GM23248 (cell line): ENCODE data around the gene HNRNPM. TPM values are rescaled to one million over a fixed set of nuclear protein-coding genes. Genes with fewer than 3 reads are reported as not detected.

Source experiments
- DNase-seq: peaks from one replicate; pipeline ENCODE4 v3.0.0-alpha.2; 2015
- H2AFZ ChIP-seq: fragments of 200-600 bp; sonication (generic); 2 replicates; pipeline ENCODE4 v1.6.1; 2016; ENCODE audit warnings: antibody characterized with exemption
- H3F3A ChIP-seq: fragments of 200-600 bp; sonication (generic); 2 replicates; pipeline ENCODE4 v1.6.1; 2016; ENCODE audit warnings: mild to moderate bottlenecking, antibody characterized with exemption, mixed run types; ENCODE audit not compliant: insufficient read depth
- H3K27ac ChIP-seq: fragments of 200-600 bp; sonication (generic); 2 replicates; pipeline ENCODE4 v1.5.1; 2016; ENCODE audit warnings: mild to moderate bottlenecking
- H3K27me3 ChIP-seq: fragments of 200-600 bp; sonication (generic); replicated peaks from 2 replicates; pipeline ENCODE4 v1.6.1; 2016; ENCODE audit warnings: mild to moderate bottlenecking; ENCODE audit not compliant: insufficient read depth
- H3K36me3 ChIP-seq: fragments of 200-600 bp; sonication (generic); 2 replicates; pipeline ENCODE4 v1.6.1; 2016; ENCODE audit warnings: low read depth, mild to moderate bottlenecking
- H3K4me1 ChIP-seq: fragments of 200-600 bp; sonication (generic); 2 replicates; pipeline ENCODE4 v1.6.1; 2016; ENCODE audit warnings: mild to moderate bottlenecking; ENCODE audit not compliant: insufficient read depth
- H3K4me2 ChIP-seq: fragments of 200-600 bp; sonication (generic); one replicate; pipeline ENCODE4 v1.6.1; 2016; ENCODE audit warnings: mild to moderate bottlenecking; ENCODE audit not compliant: unreplicated experiment
- H3K4me3 ChIP-seq: fragments of 200-600 bp; sonication (generic); 2 replicates; pipeline ENCODE4 v1.5.1; 2016; ENCODE audit warnings: mild to moderate bottlenecking
- H3K79me2 ChIP-seq: fragments of 200-600 bp; sonication (generic); 2 replicates; pipeline ENCODE4 v1.6.1; 2016; ENCODE audit warnings: mild to moderate bottlenecking; ENCODE audit not compliant: insufficient read depth
- H3K9ac ChIP-seq: fragments of 200-600 bp; sonication (generic); 2 replicates; pipeline ENCODE4 v1.6.1; 2016; ENCODE audit warnings: mild to moderate bottlenecking
- H3K9me2 ChIP-seq: fragments of 200-600 bp; sonication (generic); 2 replicates; pipeline ENCODE4 v1.6.1; 2016; ENCODE audit warnings: mixed run types, mild to moderate bottlenecking, moderate library complexity; ENCODE audit not compliant: insufficient read depth
- H3K9me3 ChIP-seq: fragments of 200-600 bp; sonication (generic); one replicate; pipeline ENCODE4 v1.6.1; 2017; ENCODE audit warnings: low read depth
- H4K20me1 ChIP-seq: fragments of 200-600 bp; sonication (generic); 2 replicates; pipeline ENCODE4 v1.6.0; 2016; ENCODE audit not compliant: insufficient read depth
- EZH2 ChIP-seq: fragments of 200-600 bp; sonication (generic); IDR thresholded peaks from 2 replicates; pipeline ENCODE4 v1.6.1; 2018; ENCODE audit warnings: antibody characterized with exemption, mild to moderate bottlenecking; ENCODE audit not compliant: insufficient read depth, poor library complexity, severe bottlenecking
- EZH2phosphoT487 ChIP-seq: fragments of 200-600 bp; sonication (generic); IDR thresholded peaks from 2 replicates; pipeline ENCODE4 v1.6.1; 2018; ENCODE audit warnings: antibody characterized with exemption, moderate library complexity, mild to moderate bottlenecking, low read depth; ENCODE audit not compliant: insufficient read depth
- WGBS, 2 experiments: methylation state at CpG; one replicate each; pipeline ENCODE4 v1.1.6; 2015 to 2017; ENCODE audit warnings: low lambda C conversion rate in 2 of 2, low coverage in 1 of 2; ENCODE audit errors: missing lambda C conversion rate in 2 of 2; 5-methylcytosine and 5-hydroxymethylcytosine counted together
- in situ Hi-C: fragments of 300-500 bp; cut with MboI; formaldehyde crosslinking; loops from 2 replicates; pipeline ENCODE4 v1.15.0; 2020
- polyA plus RNA-seq: library from polyadenylated mRNA; unstranded; fragments of >200 nt; fragmentation: Nextera tagmentation; extraction: Ambion mirVana; gene quantifications from 2 replicates; pipeline ENCODE4 v1.2.1, GENCODE V29; 2016
- total RNA-seq: library from RNA; depleted of rRNA; stranded (reverse); fragments of >200 nt; shearing (Covaris generic); gene quantifications from 2 replicates; pipeline ENCODE4 v1.2.3, GENCODE V29; 2014

HNRNPM gene
- total and polyA plus RNA-seq, 2 experiments from 2014 or later, result 71.0 to 116 TPM

- H3K9me2 ChIP-seq, result no peaks in the 10 kb centered on the region
- H3K9me3 ChIP-seq, result no peaks in the 10 kb centered on the region
- no peak overlapping the region for H3K9ac ChIP-seq
- H3K36me3 ChIP-seq, result peaks cover 14% of the 10 kb centered on the region; the same call in 1 of the 2 replicates
- no peaks in the 10 kb centered on the region for H3K27me3 ChIP-seq
- 82 to 86% methylated on average over 19 to 24 of the region's 24 CpGs for WGBS, 2 experiments
- no peak overlapping the region for H3K27ac ChIP-seq
- DNase-seq, result no peak
- no peak overlapping the region for H2AFZ ChIP-seq
- H3K79me2 ChIP-seq, result peaks cover 3% of the 10 kb centered on the region; the same call in 1 of the 2 replicates
- no peaks in the 10 kb centered on the region for H3K4me1 ChIP-seq
- H3F3A ChIP-seq, result no peaks in the 10 kb centered on the region
- no peak overlapping the region for H3K4me2 ChIP-seq
- H3K4me3 ChIP-seq, result no peak overlapping the region
- TF ChIP-seq EZH2phosphoT487 (no peak), EZH2 (no peak)
- no peaks in the 10 kb centered on the region for H4K20me1 ChIP-seq
- in situ Hi-C loops, result no loop called here
These were observed 45.6 kb downstream of the HNRNPM start for GRCh38 chr19:8490395-8490760.

DNA sequence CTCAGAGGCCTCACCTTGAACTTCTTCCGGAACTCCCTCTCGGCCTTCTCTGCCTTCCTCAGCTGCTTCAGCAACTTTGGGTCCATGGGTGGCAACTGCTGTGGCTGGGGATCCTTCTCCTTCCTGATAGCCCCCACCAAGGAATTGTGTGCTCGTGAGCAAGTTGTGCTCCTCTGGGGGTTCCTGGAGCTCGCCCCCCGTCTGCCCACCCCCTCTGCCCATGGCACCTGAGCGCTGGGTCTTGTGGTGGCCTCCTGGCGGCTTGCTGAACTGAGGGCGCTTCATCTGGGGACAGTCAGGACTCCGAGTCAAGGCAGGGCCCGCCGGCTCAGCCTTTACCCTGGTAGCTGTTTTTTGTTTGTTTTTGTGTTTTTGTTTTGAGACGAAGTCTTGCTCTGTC lies 46.1 kb downstream of the HNRNPM start:
- in situ Hi-C loops, result no loop called here
- Histone ChIP-seq H2AFZ (no peak overlapping the region), H3K4me3 (no peak overlapping the region), H3K27ac (no peak overlapping the region), H3K9me3 (no peaks in the 10 kb centered on the region), H3K27me3 (no peaks in the 10 kb centered on the region), H4K20me1 (no peaks in the 10 kb centered on the region), H3K9ac (no peak overlapping the region), H3K4me2 (no peak overlapping the region), H3F3A (no peaks in the 10 kb centered on the region), H3K79me2 (no peaks in the 10 kb centered on the region), H3K9me2 (no peaks in the 10 kb centered on the region), H3K4me1 (no peaks in the 10 kb centered on the region), H3K36me3 (peaks cover 11% of the 10 kb centered on the region; the same call in 1 of the 2 replicates)
- TF ChIP-seq EZH2phosphoT487 (no peak), EZH2 (no peak)
- no peak for DNase-seq
- whole genome bisulfite sequencing, 2 experiments, result 89 to 92% methylated on average over 11 to 12 of the region's 12 CpGs

GRCh38 chr19:8491574-8491973 lies 46.8 kb downstream of the HNRNPM start:
- Histone ChIP-seq H3K9ac (no peak overlapping the region), H3K9me3 (no peaks in the 10 kb centered on the region), H3F3A (no peaks in the 10 kb centered on the region), H3K9me2 (no peaks in the 10 kb centered on the region), H4K20me1 (no peaks in the 10 kb centered on the region), H3K4me3 (no peak overlapping the region), H3K79me2 (no peaks in the 10 kb centered on the region), H3K27me3 (no peaks in the 10 kb centered on the region), H3K4me2 (no peak overlapping the region), H2AFZ (no peak overlapping the region), H3K4me1 (no peaks in the 10 kb centered on the region), H3K36me3 (peaks cover 7% of the 10 kb centered on the region; the same call in 1 of the 2 replicates), H3K27ac (no peak overlapping the region)
- DNase-seq, result no peak
- in situ Hi-C loops, result no loop called here
- 82 to 86% methylated on average over 6 of the region's 6 CpGs for WGBS, 2 experiments
- TF ChIP-seq EZH2phosphoT487, result no peak
- TF ChIP-seq EZH2, result no peak

GRCh38 chr19:8494158-8494557 lies 49.4 kb downstream of the HNRNPM start:
- Histone ChIP-seq H3K36me3 (no peaks in the 10 kb centered on the region), H3K79me2 (no peaks in the 10 kb centered on the region), H3K9me3 (no peaks in the 10 kb centered on the region), H3F3A (no peaks in the 10 kb centered on the region), H3K4me1 (no peaks in the 10 kb centered on the region), H3K27ac (no peak overlapping the region), H3K9me2 (no peaks in the 10 kb centered on the region), H4K20me1 (no peaks in the 10 kb centered on the region), H3K4me3 (no peak overlapping the region), H3K27me3 (no peaks in the 10 kb centered on the region), H3K4me2 (no peak overlapping the region), H2AFZ (no peak overlapping the region), H3K9ac (no peak overlapping the region)
- in situ Hi-C loops, result no loop called here
- DNase-seq, result no peak
- 67 to 73% methylated on average over 7 of the region's 7 CpGs for WGBS, 2 experiments
- TF ChIP-seq EZH2phosphoT487 (no peak), EZH2 (no peak)

DNA sequence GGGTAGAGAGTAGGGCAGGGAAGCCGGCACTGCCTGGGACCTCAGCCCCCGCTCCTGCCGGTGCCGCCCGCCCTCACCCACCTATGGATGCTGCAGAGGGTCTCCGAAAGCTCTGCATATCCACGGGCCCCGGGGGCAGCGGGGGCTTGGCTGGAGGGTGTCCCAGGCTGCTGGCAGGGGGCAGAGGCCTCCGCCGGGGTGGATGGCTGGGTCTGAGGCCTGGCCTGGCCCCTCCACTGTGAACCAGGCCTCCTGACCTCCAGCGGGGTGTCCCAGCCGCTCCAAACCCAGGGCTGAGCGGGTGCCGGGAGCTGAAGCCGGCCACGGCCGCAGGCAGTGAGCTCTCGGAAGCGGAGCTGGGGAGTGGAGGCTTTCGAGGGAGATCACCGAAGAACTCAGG lies 53.5 kb downstream of the HNRNPM start:
- in situ Hi-C loops, result no loop called here

More for the DNA sequence above, 53.5 kb downstream of the HNRNPM start:
- Histone ChIP-seq H4K20me1 (no peaks in the 10 kb centered on the region), H3K4me3 (no peak overlapping the region), H3F3A (no peaks in the 10 kb centered on the region), H3K27ac (no peak overlapping the region), H3K79me2 (no peaks in the 10 kb centered on the region), H3K4me1 (no peaks in the 10 kb centered on the region), H3K4me2 (no peak overlapping the region), H3K36me3 (no peaks in the 10 kb centered on the region), H2AFZ (no peak overlapping the region), H3K9me2 (no peaks in the 10 kb centered on the region), H3K9me3 (no peaks in the 10 kb centered on the region), H3K9ac (no peak overlapping the region), H3K27me3 (no peaks in the 10 kb centered on the region)
- DNase-seq, result no peak
- no peak for TF ChIP-seq EZH2
- no peak for TF ChIP-seq EZH2phosphoT487
- 86 to 88% methylated on average over 13 to 16 of the region's 22 CpGs for WGBS, 2 experiments
